ENCODE results near the gene E2F1.

Gene E2F1

GRCh38 chr20:33687370-33687915 lies 1.3 kb upstream of the E2F1 start:
- FAIRE-seq: no peak

GRCh38 chr20:33686984-33687366 lies 790 bp upstream of the E2F1 start:
- no peak for FAIRE-seq

- no peak for FAIRE-seq
Measured at GRCh38 chr20:33685328-33686099, 671 bp downstream of the E2F1 start.

DNA sequence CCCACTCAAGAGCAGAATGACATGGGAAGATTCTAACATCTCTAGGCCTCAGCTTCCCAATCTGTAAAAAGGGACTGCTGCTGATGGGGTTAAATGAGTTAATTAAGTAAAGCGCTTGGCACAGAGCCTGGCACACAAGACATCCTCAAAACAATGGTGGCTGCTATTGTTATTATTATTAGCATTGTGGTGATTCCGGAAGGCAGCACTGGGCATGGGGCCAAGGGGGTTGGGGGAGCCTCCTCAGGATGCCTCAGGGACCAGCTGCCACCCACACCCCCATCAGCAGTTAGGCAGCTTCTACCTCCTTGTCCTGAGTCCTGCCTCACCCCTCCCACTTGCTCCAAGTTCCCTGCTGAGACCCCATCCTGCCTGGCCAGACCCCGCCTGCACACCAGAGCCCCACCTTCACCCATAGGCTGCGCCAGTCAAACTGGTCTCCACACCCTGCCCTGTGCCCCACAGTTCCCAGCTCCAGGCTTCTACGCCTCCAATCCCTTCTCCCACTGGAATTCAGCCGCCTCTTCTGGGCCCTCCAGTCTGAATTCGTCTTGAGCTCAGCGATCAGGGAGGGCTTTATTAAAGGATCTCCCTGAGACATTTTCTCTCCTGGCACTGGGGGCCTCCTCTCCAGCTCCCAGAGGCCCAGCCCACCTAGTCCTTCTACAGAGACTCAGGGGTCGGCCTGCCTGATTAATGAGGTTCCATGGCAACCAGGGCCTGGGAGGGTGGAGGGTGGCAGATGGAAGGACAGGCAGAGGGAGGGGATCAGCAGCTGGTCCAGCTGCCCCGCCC lies 1.5 kb downstream of the E2F1 start:
- FAIRE-seq: no peak

GRCh38 chr20:33681728-33682353 lies 4.3 kb downstream of the E2F1 start:
- no peak for FAIRE-seq

- no peak for FAIRE-seq
Measured at GRCh38 chr20:33681288-33681687, 4.9 kb downstream of the E2F1 start.

DNA sequence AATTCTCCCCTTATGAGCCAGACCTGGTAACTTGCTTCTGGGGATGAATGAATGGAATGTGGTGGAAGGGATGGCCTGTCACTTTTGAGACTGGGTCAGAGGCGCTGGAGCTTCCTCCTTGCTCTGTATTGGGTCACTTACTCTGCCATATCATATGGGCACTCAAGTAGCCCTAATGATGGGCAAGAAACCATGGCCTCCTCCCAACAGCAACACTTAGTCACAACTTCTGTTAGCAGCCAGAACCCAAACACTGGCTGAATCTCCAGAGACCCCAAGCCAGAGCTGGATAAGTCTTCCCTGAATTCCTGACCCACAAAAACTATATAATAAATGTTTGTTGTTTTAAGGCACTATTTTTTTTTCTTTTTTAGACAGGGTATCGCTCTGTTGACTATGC lies 5.5 kb downstream of the E2F1 start:
- no peak for FAIRE-seq

- no peak for FAIRE-seq
Measured at GRCh38 chr20:33679758-33680485, 6.3 kb downstream of the E2F1 start.

DNA sequence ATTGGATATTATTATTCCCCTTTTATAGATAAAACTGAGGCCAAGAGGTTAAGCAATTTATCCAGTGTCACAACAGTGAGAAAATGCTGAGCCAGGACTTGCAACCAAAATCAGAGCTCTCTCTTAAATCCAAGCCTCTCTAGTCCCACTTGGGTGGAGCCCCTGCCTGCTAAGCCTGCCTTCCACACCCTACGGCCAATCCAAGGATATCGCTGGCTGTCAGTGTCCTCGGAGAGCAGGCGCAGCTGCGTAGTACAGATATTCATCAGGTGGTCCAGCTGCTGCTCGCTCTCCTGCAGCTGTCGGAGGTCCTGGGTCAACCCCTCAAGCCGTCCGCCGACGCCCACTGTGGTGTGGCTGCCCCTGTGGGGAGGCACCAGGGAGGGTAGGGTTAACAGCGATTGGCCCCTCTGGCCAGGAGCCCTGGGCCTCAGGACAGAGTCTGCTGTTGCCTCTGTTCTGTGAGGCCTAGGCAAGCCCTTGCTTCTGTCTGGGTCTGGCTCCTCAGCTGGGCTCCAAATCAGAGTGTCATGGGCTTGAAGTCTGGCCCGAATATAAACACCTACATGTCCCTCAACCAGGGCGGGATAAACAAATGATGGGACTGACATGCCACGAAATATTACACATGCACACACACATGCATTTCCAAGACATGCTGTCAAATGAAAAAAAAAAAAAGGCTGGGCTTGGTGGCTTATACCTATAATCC lies 8.0 kb downstream of the E2F1 start:
- FAIRE-seq: no peak

DNA sequence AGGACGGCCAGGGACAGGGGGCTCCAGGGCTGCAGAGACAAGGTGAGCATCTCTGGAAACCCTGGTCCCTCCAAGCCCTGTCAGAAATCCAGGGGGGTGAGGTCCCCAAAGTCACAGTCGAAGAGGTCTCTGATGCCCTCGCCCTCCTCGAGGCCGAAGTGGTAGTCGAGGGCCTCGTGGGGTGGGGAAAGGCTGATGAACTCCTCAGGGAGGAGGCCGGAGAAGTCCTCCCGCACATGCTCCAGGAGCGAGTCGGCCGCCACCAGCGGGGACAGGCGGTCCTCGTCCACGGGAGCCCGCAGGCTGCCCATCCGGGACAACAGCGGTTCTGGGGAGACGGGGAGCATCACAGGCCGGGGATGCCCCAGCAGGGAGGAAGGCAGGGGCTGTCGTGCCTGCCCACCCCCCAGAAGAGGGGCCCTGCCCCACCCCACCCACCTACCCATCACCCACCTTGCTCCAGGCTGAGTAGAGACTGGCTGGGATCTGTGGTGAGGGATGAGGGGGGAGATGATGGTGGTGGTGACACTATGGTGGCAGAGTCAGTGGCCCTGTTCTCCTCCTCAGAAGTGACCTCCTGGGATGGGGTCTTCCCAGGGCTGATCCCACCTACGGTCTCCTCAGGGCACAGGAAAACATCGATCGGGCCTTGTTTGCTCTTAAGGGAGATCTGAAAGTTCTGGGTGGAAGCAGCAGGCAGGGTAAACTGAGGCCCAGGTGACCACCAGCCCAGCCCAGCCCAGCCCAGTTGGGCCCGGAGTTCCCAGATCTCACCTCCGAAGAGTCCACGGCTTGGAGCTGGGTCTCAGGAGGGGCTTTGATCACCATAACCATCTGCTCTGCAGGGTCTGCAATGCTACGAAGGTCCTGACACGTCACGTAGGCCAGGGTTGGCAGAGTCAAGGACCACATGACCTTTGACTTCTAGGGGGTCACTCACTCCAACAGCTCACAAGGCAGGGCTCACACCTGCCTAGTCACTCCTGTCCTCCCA lies 9.2 kb downstream of the E2F1 start:
- no peak for FAIRE-seq

DNA sequence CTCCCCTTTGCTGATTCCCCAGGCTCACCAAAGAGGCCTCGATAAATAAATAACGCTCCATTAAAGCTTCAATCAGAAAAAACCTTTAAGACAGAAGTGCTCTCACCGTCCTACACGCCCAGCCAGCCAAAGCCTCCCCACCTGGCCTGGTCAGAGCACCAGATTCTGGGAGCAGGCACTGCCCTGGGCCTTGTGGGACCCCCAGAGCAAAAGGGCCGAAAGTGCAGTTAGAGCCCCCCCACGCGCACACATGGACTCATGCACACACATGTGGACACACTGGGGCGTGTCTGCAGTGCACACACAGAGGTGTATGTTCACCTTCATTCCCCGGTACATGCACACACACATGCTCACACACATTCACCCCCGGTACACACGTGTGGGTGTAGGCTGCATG lies 10.1 kb downstream of the E2F1 start:
- no peak for FAIRE-seq

GRCh38 chr20:33675136-33675959 lies 10.8 kb downstream of the E2F1 start:
- FAIRE-seq: no peak

- no peak for FAIRE-seq
Measured at GRCh38 chr20:33674294-33675135, 11.7 kb downstream of the E2F1 start, which contains the start of gene NECAB3. TSS of gene NECAB3 (minus strand) at chr20:33674428. CDS start at chr20:33674352, 76 bp downstream.

DNA sequence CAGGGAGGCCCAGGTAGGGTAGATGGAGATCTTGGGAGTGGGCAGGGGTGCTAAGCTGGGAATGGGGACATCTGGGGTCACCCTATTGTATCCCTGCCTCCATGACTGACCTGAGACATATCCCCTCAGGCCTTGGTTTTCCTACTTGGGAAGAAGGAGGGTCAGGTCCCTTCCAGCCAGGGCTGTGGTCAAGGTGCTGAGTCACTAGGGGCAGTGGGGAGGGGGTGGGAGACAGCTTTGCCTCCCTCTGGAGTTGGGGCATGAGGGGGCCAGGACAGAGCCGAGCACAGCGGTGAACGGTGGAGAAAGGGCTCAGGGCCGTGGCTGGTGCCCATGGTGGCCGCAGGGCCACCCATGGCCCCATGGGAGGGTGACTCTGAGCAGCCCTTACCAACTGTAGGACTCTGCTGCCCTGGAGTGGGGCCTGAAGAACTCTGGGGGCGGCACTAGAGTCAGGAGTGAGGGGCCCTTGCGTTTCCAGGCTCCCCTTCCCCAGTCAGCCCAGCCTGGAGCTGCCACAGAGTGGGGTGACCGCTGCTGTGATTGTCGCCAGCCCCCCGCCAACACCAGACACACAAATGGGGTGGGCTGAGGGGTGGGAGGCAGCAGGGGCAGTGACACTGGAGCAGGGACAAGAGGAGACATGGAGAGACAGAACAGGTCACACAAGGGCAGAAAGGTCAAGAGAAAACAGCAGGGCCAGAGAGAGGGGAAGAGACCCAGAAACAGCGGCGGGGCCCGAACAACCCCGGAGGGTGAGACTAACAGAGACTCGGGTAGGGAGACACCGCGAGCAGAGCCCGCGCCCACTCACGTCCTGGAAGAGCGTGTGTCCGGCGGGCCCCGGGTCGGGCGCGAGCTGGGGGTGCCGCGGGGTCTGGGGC lies 12.5 kb downstream of the E2F1 start:
- FAIRE-seq: no peak

DNA sequence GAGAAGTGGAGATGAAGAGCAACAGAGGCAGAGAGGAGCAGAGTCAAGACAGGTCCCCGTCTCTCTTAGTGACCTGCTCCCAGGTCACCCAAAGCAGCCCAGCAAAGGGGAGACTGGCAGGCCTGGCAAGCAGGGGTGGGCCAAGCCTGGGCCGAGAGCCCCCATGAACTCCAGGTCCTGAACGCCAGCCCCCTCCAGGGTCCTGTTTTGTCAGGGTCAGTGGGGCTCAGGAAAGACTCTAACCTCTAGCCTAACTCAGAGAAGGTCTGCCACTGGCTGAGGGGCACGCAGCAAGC lies 13.1 kb downstream of the E2F1 start:
- no peak for FAIRE-seq

DNA sequence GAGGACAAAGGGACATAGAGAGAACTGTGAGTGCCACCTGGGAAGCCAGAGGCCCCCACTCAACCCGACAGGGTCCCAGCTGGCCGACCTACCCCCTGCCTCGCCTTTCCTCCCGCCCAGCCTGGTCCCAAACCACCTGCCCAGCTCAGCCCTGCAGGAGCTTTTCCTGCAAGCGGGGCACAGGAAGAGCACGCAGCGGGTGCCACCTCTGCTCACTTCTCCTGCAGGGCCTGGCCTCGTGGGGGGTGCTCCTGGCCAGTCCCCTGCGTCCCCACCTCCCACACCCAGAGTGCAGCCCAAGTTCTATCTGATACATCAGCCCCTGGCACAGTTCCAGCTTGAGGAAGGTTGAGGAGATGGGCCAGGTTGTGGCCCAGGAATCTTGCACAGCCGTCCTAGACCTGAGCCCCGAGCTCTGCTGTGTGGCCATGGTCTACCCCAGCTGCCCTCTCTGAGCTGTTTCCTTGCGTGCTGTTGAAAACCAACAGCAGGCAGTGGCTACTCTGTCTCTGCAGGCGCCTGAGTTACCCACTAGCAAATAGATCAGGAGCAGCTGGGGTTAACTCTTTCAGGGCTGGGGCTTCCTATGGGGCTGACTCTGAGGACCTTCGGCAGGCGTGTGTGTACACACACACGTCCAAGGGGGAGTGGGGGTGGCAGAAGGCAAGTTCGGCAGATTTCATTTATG lies 13.6 kb downstream of the E2F1 start:
- FAIRE-seq: no peak

GRCh38 chr20:33671573-33672288 lies 14.5 kb downstream of the E2F1 start:
- no peak for FAIRE-seq

All from colon (tissue), 2 donors.